Subcutaneous abdominal adipose tissue (tissue), 5 donors: Measurements from ENCODE around the gene POMZP3.
"Not testable (repeated sequence)": the region's sequence is repeated elsewhere in the genome, so short reads cannot be mapped to it uniquely, and the experiment has no call there.

Experiments
- H3K27ac ChIP-seq: one replicate; pipeline ENCODE4 v1.7.0; 2013; ENCODE audit warnings: low read depth, mild to moderate bottlenecking, inconsistent platforms, low read length, moderate library complexity
- H3K27me3 ChIP-seq, 5 donors: one replicate each; pipeline ENCODE4 v1.7.0; 2013; ENCODE audit warnings: low read length in 5 of 5, inconsistent platforms in 1 of 5; ENCODE audit not compliant: control insufficient read depth in 5 of 5, insufficient read depth in 4 of 5
- H3K36me3 ChIP-seq, 5 donors: one replicate each; pipeline ENCODE4 v1.7.0; 2013; ENCODE audit warnings: low read length in 5 of 5; ENCODE audit not compliant: control insufficient read depth in 5 of 5, insufficient read depth in 5 of 5
- H3K4me1 ChIP-seq, 5 donors: one replicate each; pipeline ENCODE4 v1.7.0; 2013; ENCODE audit warnings: low read length in 5 of 5, mild to moderate bottlenecking in 3 of 5, moderate library complexity in 1 of 5; ENCODE audit not compliant: control insufficient read depth in 5 of 5, insufficient read depth in 5 of 5
- H3K4me3 ChIP-seq, 5 donors: one replicate each; pipeline ENCODE4 v1.7.0; 2013; ENCODE audit warnings: low read length in 5 of 5, low read depth in 1 of 5
- H3K9ac ChIP-seq, 5 donors: one replicate each; pipeline ENCODE4 v1.7.0; 2013; ENCODE audit warnings: low read length in 5 of 5, mild to moderate bottlenecking in 4 of 5, moderate library complexity in 3 of 5
- H3K9me3 ChIP-seq, 5 donors: one replicate each; pipeline ENCODE4 v1.7.0; 2013; ENCODE audit warnings: low read length in 5 of 5; ENCODE audit not compliant: control insufficient read depth in 5 of 5
- donor health status: healthy.
- donor health status: healthy.
- donor health status: healthy.
- donor health status: healthy.
- donor health status: healthy.

POMZP3 gene

DNA sequence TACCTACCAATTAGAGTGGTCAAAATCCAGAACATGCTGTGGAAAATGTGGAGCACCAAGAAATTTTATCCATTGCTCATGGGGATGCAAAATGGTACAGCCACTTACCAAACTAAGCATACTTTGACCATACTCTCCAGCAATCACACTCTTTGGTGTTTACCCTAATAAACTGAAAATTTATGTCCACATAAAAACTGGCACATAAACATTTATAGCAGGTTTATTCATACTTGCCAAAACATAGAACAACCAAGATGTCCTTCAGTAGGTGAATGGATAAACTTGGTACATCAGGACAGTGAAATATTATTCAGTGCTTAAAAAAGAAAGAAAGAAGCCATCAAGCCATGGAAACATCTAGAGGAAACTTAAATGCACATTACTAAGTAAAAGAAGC is 59.3 kb downstream of the POMZP3 start:
- H3K4me1 ChIP-seq, H3K27me3 ChIP-seq, H3K4me3 ChIP-seq, H3K9ac ChIP-seq, H3K27ac ChIP-seq, H3K36me3 ChIP-seq, H3K9me3 ChIP-seq: not testable (repeated sequence)

DNA sequence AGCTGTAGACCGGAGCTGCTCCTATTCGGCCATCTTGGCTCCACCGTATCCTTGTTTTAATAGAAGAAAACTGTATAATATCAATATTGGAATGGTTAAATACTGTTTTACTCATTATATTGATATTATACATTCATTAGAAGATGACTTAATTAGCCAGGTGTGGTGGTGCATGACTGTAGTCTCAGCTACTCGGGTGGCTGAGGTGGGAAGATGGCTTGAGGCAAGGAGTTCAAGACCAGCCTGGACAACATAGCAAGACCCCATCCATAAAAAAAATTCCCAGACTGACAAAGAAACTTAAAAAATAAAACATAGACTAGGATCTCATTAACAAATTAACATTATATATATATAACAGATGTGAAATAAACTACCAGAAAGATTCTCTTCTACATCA is 59.8 kb downstream of the POMZP3 start:
- H3K27me3 ChIP-seq, H3K27ac ChIP-seq, H3K4me3 ChIP-seq, H3K9ac ChIP-seq, H3K9me3 ChIP-seq, H3K4me1 ChIP-seq, H3K36me3 ChIP-seq: not testable (repeated sequence)

DNA sequence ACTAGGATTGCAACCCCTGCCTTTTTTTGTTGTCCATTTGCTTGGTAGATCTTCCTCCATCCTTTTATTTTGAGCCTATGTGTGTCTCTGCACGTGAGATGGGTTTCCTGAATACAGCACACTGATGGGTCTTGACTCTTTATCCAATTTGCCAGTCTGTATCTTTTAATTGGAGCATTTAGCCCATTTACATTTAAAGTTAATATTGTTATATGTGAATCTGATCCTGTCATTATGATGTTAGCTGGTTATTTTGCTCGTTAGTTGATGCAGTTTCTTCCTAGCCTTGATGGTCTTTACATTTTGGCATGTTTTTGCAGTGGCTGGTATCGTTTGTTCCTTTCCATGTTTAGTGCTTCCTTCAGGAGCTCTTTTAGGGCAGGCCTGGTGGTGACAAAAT is 62.1 kb downstream of the POMZP3 start:
- not testable (repeated sequence) for H3K36me3 ChIP-seq, H3K27ac ChIP-seq, H3K9me3 ChIP-seq, H3K9ac ChIP-seq, H3K4me3 ChIP-seq, H3K4me1 ChIP-seq, H3K27me3 ChIP-seq

DNA sequence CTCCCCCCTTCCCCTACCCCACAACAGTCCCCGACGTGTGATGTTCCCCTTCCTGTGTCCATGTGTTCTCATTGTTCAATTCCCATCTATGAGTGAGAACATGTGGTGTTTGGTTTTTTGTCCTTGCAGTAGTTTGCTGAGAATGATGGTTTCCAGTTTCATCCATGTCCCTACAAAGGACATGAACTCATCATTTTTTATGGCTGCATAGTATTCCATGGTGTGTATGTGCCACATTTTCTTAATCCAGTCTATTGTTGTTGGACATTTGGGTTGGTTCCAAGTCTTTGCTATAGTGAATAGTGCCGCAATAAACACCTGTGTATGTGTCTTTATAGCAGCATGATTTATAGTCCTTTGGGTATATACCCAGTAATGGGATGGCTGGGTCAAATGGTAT is 65.7 kb downstream of the POMZP3 start:
- not testable (repeated sequence) for H3K9ac ChIP-seq, H3K9me3 ChIP-seq, H3K27me3 ChIP-seq, H3K4me1 ChIP-seq, H3K4me3 ChIP-seq, H3K36me3 ChIP-seq, H3K27ac ChIP-seq

DNA sequence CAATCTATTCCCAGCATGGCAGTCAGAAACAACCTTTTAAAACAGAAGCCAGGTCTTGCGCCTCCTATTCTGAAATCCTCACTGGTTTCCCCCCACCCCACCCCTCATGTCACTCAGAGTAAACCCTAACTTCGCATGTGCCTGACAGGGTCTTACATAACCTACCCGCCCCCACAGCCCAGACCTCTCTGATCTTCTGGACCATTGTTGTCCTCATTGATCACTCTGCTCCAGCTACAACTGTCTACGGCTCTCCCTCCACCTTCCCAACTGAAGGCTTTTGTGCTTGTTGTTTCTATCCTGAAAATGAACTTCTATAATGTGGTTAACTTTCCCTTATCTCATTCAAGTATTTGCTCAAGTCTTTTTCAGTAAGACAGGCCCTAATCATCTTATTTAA is 66.9 kb downstream of the POMZP3 start:
- not testable (repeated sequence) for H3K4me1 ChIP-seq, H3K4me3 ChIP-seq, H3K36me3 ChIP-seq, H3K9ac ChIP-seq, H3K9me3 ChIP-seq, H3K27ac ChIP-seq, H3K27me3 ChIP-seq
